Naive thymus-derived CD8-positive, alpha-beta T cell (primary cell): Measurements from ENCODE around the gene PDE1C. TPM values are rescaled to one million over a fixed set of nuclear protein-coding genes. Genes with fewer than 3 reads are reported as not detected.

Experiments
- ATAC-seq, 2 donors: fragments of 150-1000 bp; cut with Tn5 transposase in 1 of 2; sonication (Bioruptor Pico), chemical (Tn5 transposase) in 1 of 2; 1 replicate in 1 of 2; 2 replicates in 1 of 2; pipeline ENCODE4 v1.10.0; 2021; ENCODE audit warnings: mild to moderate bottlenecking in 2 of 2, moderate library complexity in 2 of 2
- POLR2A ChIA-PET: fragments of 350-600 bp; sonication (Branson Sonifier 250); formaldehyde crosslinking; loops from one replicate; lab custom pipeline; 2021; ENCODE audit warnings: antibody characterized with exemption; lab: Charles Lee
- DNase-seq, 10 donors: peaks; one replicate each; pipeline versions ENCODE4 v3.0.0 to v3.0.0-alpha.2; 2020 to 2022
- H3K27ac Mint-ChIP-seq, 10 donors: one replicate each; pipeline ENCODE4 v1.8.0; 2020 to 2022; ENCODE audit warnings: mild to moderate bottlenecking in 10 of 10, mixed read lengths in 10 of 10, moderate library complexity in 4 of 10, inconsistent platforms in 1 of 10
- H3K27me3 Mint-ChIP-seq, 5 donors: one replicate each; pipeline ENCODE4 v1.8.0; 2021 to 2022; ENCODE audit warnings: mixed read lengths in 5 of 5
- H3K36me3 Mint-ChIP-seq, 3 donors: one replicate each; pipeline ENCODE4 v1.8.0; 2020 to 2022; ENCODE audit warnings: mixed read lengths in 3 of 3, mild to moderate bottlenecking in 2 of 3, inconsistent platforms in 1 of 3
- H3K4me1 Mint-ChIP-seq, 4 donors: one replicate each; pipeline ENCODE4 v1.8.0; 2021 to 2022; ENCODE audit warnings: mixed read lengths in 4 of 4
- H3K4me3 Mint-ChIP-seq, 10 donors: one replicate each; pipeline ENCODE4 v1.8.0; 2020 to 2022; ENCODE audit warnings: mild to moderate bottlenecking in 10 of 10, mixed read lengths in 10 of 10, moderate library complexity in 6 of 10, inconsistent platforms in 1 of 10
- H3K9me3 Mint-ChIP-seq, 9 donors: one replicate each; pipeline ENCODE4 v1.8.0; 2020 to 2022; ENCODE audit warnings: mixed read lengths in 9 of 9, mild to moderate bottlenecking in 3 of 9, inconsistent platforms in 1 of 9, moderate library complexity in 1 of 9
- polyA plus RNA-seq, 3 donors: library from polyadenylated mRNA; unstranded; fragments of 300-500 nt; fragmentation: Illumina TruSeq; gene quantifications; one replicate each; pipeline ENCODE4 v1.2.3, GENCODE V29; 2021
- total RNA-seq, 8 experiments: library from RNA in 2 of 8; stranded (reverse) in 2 of 8; gene quantifications; one replicate each; pipeline ENCODE4 v1.2.3 and lab custom pipeline; 2021 to 2026

Gene PDE1C
- total and polyA plus RNA-seq, 5 experiments from 2014 or later, result not detected

- H3K4me1 Mint-ChIP-seq, result no peaks in the 10 kb centered on the region
- H3K36me3 Mint-ChIP-seq, result no peaks in the 10 kb centered on the region
- H3K27ac Mint-ChIP-seq, result no peak overlapping the region
- no peak for DNase-seq
- peaks cover 0 to 3% (median 0%) of the 10 kb centered on the region in 5 donors for H3K27me3 Mint-ChIP-seq
- POLR2A ChIA-PET, result no interaction called here
- no peak overlapping the region for H3K4me3 Mint-ChIP-seq
- ATAC-seq, result no peak
- H3K9me3 Mint-ChIP-seq, result peaks cover 0 to 26% (median 3%) of the 10 kb centered on the region in 9 donors
Measured at GRCh38 chr7:31938650-31939049, 131.6 kb downstream of the PDE1C start.

- Mint-ChIP-seq H3K27me3 (peaks cover 0 to 3% (median 0%) of the 10 kb centered on the region in 5 donors), H3K4me3 (no peak overlapping the region), H3K4me1 (no peaks in the 10 kb centered on the region), H3K9me3 (peaks cover 0 to 26% (median 3%) of the 10 kb centered on the region in 9 donors), H3K27ac (no peak overlapping the region), H3K36me3 (no peaks in the 10 kb centered on the region)
- DNase-seq, result no peak
- POLR2A ChIA-PET, result no interaction called here
- ATAC-seq, result no peak
Measured at GRCh38 chr7:31937982-31938381, 132.2 kb downstream of the PDE1C start.

- no peak overlapping the region for H3K4me3 Mint-ChIP-seq
- peaks cover 0 to 3% (median 0%) of the 10 kb centered on the region in 5 donors for H3K27me3 Mint-ChIP-seq
- ATAC-seq (no peak), DNase-seq (no peak)
- no peaks in the 10 kb centered on the region for H3K4me1 Mint-ChIP-seq
- POLR2A ChIA-PET, result no interaction called here
- H3K9me3 Mint-ChIP-seq, result peaks cover 0 to 42% (median 9%) of the 10 kb centered on the region in 9 donors
- H3K36me3 Mint-ChIP-seq, result no peaks in the 10 kb centered on the region
- H3K27ac Mint-ChIP-seq, result no peak overlapping the region
Measured at GRCh38 chr7:31935124-31936054, 134.8 kb downstream of the PDE1C start.

GRCh38 chr7:31934551-31934950 lies 135.7 kb downstream of the PDE1C start:
- peaks cover 0 to 3% (median 0%) of the 10 kb centered on the region in 5 donors for H3K27me3 Mint-ChIP-seq
- H3K9me3 Mint-ChIP-seq, result peaks cover 0 to 42% (median 11%) of the 10 kb centered on the region in 9 donors
- ATAC-seq, result no peak
- no peaks in the 10 kb centered on the region for H3K36me3 Mint-ChIP-seq
- H3K27ac Mint-ChIP-seq, result no peak overlapping the region
- H3K4me1 Mint-ChIP-seq, result no peaks in the 10 kb centered on the region
- POLR2A ChIA-PET, result no interaction called here
- H3K4me3 Mint-ChIP-seq, result no peak overlapping the region
- no peak for DNase-seq

GRCh38 chr7:31933481-31933880 lies 136.7 kb downstream of the PDE1C start:
- H3K27ac Mint-ChIP-seq, result no peak overlapping the region
- POLR2A ChIA-PET, result no interaction called here
- DNase-seq (no peak), ATAC-seq (no peak)
- H3K36me3 Mint-ChIP-seq, result no peaks in the 10 kb centered on the region
- H3K27me3 Mint-ChIP-seq, result peaks cover 0 to 3% (median 0%) of the 10 kb centered on the region in 5 donors
- peaks cover 0 to 42% (median 17%) of the 10 kb centered on the region in 9 donors for H3K9me3 Mint-ChIP-seq
- H3K4me3 Mint-ChIP-seq, result no peak overlapping the region
- H3K4me1 Mint-ChIP-seq, result no peaks in the 10 kb centered on the region

GRCh38 chr7:31926991-31927584 lies 143.1 kb downstream of the PDE1C start:
- POLR2A ChIA-PET, result no interaction called here
- Mint-ChIP-seq H3K4me3 (no peak overlapping the region), H3K27ac (no peak overlapping the region), H3K27me3 (peaks cover 0 to 5% (median 0%) of the 10 kb centered on the region in 5 donors), H3K36me3 (peaks cover 0 to 4% (median 0%) of the 10 kb centered on the region in 3 donors), H3K4me1 (no peaks in the 10 kb centered on the region), H3K9me3 (peaks cover 3 to 26% (median 15%) of the 10 kb centered on the region in 9 donors)
- ATAC-seq (no peak), DNase-seq (no peak)

GRCh38 chr7:31925753-31926454 lies 144.3 kb downstream of the PDE1C start:
- ATAC-seq, result no peak
- peaks cover 0 to 4% (median 0%) of the 10 kb centered on the region in 3 donors for H3K36me3 Mint-ChIP-seq

DNA sequence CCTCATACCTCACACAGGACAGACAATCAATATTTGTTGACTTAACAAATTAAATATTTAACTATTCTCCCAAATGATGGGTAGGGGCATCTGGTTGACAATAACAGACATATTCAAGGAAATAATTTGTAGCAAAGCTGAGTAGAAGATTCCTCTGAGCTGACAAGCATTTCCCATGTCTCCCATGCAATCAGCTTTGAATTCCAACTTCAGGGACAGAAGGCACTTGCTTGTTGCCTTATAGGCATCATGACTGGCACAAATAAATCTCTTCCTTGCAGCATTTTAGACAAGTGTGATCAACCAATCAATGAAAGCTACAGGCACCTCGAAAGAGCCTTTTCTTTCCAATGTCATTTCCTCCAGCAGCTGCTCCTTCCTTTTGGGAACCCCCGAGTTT lies 146.0 kb downstream of the PDE1C start:
- POLR2A ChIA-PET, result no interaction called here

More at GRCh38 chr7:31925753-31926454, 144.3 kb downstream of the PDE1C start:
- no peak for DNase-seq
- Mint-ChIP-seq H3K27ac (no peak overlapping the region), H3K9me3 (peaks cover 2 to 26% (median 10%) of the 10 kb centered on the region in 9 donors), H3K4me3 (peak overlapping the region in 1 of 10 donors; percentile 26), H3K27me3 (peaks cover 0 to 5% (median 0%) of the 10 kb centered on the region in 5 donors), H3K4me1 (no peaks in the 10 kb centered on the region)
- POLR2A ChIA-PET, result no interaction called here

GRCh38 chr7:31922848-31923247 lies 147.4 kb downstream of the PDE1C start:
- ATAC-seq, result no peak
- no peak overlapping the region for H3K4me3 Mint-ChIP-seq
- DNase-seq, result no peak
- H3K27me3 Mint-ChIP-seq, result peaks cover 0 to 3% (median 0%) of the 10 kb centered on the region in 5 donors
- POLR2A ChIA-PET, result no interaction called here
- H3K36me3 Mint-ChIP-seq, result peaks cover 0 to under 1% (median 0%) of the 10 kb centered on the region in 3 donors
- H3K9me3 Mint-ChIP-seq, result peaks cover 0 to 24% (median 0%) of the 10 kb centered on the region in 9 donors
- no peak overlapping the region for H3K27ac Mint-ChIP-seq
- no peaks in the 10 kb centered on the region for H3K4me1 Mint-ChIP-seq

More for the DNA sequence above, 146.0 kb downstream of the PDE1C start:
- Mint-ChIP-seq H3K27me3 (peaks cover 0 to 8% (median 0%) of the 10 kb centered on the region in 5 donors), H3K9me3 (peaks cover 0 to 27% (median 3%) of the 10 kb centered on the region in 9 donors), H3K27ac (no peak overlapping the region), H3K4me3 (no peak overlapping the region), H3K36me3 (peaks cover 0 to 4% (median 0%) of the 10 kb centered on the region in 3 donors), H3K4me1 (no peaks in the 10 kb centered on the region)
- no peak for DNase-seq
- no peak for ATAC-seq

DNA sequence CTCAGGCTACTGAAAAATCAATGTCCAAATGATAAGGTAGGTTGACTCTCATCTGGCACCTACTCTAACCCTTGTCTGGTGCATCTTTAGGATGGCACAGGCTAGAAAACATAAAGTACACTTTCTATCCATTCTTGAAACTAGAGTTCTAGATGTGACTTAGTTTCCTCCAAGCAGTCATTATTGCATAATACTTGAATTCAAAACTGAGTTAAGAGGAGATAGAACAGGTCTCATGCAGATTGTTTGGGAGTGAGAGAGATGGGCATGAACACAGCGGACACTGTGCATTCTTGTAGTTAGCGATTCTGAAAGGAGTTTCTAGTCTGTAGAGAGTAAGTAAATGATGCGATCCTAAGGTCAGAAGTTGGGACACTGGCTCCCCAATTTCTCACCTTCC lies 149.2 kb downstream of the PDE1C start:
- POLR2A ChIA-PET, result no interaction called here
- Mint-ChIP-seq H3K4me3 (no peak overlapping the region), H3K4me1 (no peaks in the 10 kb centered on the region), H3K9me3 (peaks cover 0 to 21% (median 0%) of the 10 kb centered on the region in 9 donors), H3K27ac (no peak overlapping the region), H3K36me3 (no peaks in the 10 kb centered on the region), H3K27me3 (peaks cover 0 to 3% (median 0%) of the 10 kb centered on the region in 5 donors)
- ATAC-seq (no peak), DNase-seq (no peak)

DNA sequence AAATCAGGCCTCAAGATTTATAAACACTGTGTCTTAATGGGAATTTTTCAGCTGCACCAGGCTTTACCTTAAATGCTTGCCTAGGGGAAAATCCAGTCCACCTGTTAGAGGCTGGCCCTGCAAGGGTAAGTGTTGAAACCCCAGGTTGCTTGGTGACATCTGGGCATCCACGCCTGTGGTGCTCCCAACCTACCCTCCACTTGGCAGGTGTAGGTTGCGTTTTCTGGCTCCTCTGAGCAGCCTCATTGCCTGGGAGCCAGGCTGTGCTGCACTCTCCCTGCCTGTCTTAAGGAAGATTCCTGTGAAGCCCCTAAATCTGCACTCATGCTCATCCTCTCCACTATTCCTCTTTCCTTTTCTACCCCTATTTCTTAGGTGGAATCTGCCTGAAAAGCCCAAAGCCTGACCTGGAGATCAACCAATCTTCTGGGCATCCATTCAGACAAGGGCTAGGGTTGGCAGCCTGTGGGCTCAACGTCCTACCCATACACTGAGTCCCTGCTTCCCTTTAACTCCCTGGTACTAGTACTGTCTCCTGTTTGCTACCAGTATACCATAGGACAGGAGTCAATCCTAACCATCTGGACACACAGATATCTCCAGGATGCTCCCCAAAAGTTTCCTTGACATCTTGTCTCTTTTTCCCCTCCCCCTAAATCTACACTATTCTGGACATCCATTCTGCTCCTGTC lies 150.4 kb downstream of the PDE1C start:
- no peak overlapping the region for H3K27ac Mint-ChIP-seq
- DNase-seq, result no peak
- no peaks in the 10 kb centered on the region for H3K36me3 Mint-ChIP-seq
- no peaks in the 10 kb centered on the region for H3K4me1 Mint-ChIP-seq
- no peak overlapping the region for H3K4me3 Mint-ChIP-seq
- peaks cover 0 to 3% (median 0%) of the 10 kb centered on the region in 5 donors for H3K27me3 Mint-ChIP-seq
- ATAC-seq, result no peak
- POLR2A ChIA-PET, result no interaction called here
- peaks cover 0 to 21% (median 0%) of the 10 kb centered on the region in 9 donors for H3K9me3 Mint-ChIP-seq
